ENCODE measurements around the gene PITX2.

DNA sequence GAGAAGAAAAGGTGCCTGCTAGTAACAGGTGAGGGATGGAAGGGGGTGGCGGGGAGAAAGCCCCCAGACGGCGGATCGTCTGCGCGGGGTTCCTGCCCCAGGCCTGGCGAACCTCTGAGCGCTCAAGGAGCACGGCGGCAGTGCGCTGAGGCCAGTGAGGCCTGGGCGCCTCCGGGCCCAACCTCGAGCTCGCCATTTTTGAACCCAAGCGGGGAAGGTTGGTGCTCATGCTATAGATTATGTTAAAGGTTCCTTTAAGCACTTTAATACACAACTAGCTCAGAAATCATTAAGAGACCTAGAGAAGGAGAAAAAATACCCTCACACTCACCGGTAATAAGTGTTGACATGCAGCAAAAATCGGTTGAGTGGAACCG lies 7.9 kb downstream of the PITX2 start:
- no peak for TF ChIP-seq SIN3A (IDR thresholded peaks at IDR 0.05; ENCODE audit: low read depth)
- TF ChIP-seq EZH2 (IDR thresholded peaks at IDR 0.05) = no peak
- TF ChIP-seq TCF7L2 (IDR thresholded peaks at IDR 0.05; ENCODE audit: borderline replicate concordance, extremely low read depth, insufficient read depth, insufficient read length) = no peak
- TF ChIP-seq, protein P1, sequence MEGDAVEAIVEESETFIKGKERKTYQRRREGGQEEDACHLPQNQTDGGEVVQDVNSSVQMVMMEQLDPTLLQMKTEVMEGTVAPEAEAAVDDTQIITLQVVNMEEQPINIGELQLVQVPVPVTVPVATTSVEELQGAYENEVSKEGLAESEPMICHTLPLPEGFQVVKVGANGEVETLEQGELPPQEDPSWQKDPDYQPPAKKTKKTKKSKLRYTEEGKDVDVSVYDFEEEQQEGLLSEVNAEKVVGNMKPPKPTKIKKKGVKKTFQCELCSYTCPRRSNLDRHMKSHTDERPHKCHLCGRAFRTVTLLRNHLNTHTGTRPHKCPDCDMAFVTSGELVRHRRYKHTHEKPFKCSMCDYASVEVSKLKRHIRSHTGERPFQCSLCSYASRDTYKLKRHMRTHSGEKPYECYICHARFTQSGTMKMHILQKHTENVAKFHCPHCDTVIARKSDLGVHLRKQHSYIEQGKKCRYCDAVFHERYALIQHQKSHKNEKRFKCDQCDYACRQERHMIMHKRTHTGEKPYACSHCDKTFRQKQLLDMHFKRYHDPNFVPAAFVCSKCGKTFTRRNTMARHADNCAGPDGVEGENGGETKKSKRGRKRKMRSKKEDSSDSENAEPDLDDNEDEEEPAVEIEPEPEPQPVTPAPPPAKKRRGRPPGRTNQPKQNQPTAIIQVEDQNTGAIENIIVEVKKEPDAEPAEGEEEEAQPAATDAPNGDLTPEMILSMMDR (IDR thresholded peaks at IDR 0.05 in 2 of 3, conservative IDR thresholded peaks at IDR 0.05 in 1 of 3; ENCODE audit: borderline replicate concordance in 1 of 3, insufficient read depth in 1 of 3, low read depth in 2 of 3, low read length in 2 of 3) = no peak
- TF ChIP-seq, protein P2, sequence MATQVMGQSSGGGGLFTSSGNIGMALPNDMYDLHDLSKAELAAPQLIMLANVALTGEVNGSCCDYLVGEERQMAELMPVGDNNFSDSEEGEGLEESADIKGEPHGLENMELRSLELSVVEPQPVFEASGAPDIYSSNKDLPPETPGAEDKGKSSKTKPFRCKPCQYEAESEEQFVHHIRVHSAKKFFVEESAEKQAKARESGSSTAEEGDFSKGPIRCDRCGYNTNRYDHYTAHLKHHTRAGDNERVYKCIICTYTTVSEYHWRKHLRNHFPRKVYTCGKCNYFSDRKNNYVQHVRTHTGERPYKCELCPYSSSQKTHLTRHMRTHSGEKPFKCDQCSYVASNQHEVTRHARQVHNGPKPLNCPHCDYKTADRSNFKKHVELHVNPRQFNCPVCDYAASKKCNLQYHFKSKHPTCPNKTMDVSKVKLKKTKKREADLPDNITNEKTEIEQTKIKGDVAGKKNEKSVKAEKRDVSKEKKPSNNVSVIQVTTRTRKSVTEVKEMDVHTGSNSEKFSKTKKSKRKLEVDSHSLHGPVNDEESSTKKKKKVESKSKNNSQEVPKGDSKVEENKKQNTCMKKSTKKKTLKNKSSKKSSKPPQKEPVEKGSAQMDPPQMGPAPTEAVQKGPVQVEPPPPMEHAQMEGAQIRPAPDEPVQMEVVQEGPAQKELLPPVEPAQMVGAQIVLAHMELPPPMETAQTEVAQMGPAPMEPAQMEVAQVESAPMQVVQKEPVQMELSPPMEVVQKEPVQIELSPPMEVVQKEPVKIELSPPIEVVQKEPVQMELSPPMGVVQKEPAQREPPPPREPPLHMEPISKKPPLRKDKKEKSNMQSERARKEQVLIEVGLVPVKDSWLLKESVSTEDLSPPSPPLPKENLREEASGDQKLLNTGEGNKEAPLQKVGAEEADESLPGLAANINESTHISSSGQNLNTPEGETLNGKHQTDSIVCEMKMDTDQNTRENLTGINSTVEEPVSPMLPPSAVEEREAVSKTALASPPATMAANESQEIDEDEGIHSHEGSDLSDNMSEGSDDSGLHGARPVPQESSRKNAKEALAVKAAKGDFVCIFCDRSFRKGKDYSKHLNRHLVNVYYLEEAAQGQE (IDR thresholded peaks at IDR 0.05; ENCODE audit: low read depth) = no peak
- no peak for TF ChIP-seq ZNF274 (IDR thresholded peaks at IDR 0.05; ENCODE audit: low read depth, low read length)
- TF ChIP-seq RAD21 (IDR thresholded peaks at IDR 0.05; ENCODE audit: low read depth) = no peak
- TF ChIP-seq EZH2phosphoT487 (IDR thresholded peaks at IDR 0.05; ENCODE audit: borderline replicate concordance) = no peak
- TF ChIP-seq, protein P3, sequence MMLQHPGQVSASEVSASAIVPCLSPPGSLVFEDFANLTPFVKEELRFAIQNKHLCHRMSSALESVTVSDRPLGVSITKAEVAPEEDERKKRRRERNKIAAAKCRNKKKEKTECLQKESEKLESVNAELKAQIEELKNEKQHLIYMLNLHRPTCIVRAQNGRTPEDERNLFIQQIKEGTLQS (IDR thresholded peaks at IDR 0.05) = no peak
- TF ChIP-seq CEBPB (IDR thresholded peaks at IDR 0.05; ENCODE audit: low read depth) = no peak
- no peak for TF ChIP-seq POLR2AphosphoS5 (IDR thresholded peaks at IDR 0.05; ENCODE audit: low read depth, low read length)
- no peak for TF ChIP-seq POLR2A (IDR thresholded peaks at IDR 0.05; ENCODE audit: borderline replicate concordance, extremely low read depth, insufficient read depth, insufficient read length)
- TF ChIP-seq, protein P4, sequence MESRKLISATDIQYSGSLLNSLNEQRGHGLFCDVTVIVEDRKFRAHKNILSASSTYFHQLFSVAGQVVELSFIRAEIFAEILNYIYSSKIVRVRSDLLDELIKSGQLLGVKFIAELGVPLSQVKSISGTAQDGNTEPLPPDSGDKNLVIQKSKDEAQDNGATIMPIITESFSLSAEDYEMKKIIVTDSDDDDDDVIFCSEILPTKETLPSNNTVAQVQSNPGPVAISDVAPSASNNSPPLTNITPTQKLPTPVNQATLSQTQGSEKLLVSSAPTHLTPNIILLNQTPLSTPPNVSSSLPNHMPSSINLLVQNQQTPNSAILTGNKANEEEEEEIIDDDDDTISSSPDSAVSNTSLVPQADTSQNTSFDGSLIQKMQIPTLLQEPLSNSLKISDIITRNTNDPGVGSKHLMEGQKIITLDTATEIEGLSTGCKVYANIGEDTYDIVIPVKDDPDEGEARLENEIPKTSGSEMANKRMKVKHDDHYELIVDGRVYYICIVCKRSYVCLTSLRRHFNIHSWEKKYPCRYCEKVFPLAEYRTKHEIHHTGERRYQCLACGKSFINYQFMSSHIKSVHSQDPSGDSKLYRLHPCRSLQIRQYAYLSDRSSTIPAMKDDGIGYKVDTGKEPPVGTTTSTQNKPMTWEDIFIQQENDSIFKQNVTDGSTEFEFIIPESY (IDR thresholded peaks at IDR 0.05; ENCODE audit: extremely low read depth, insufficient replicate concordance, low read length) = no peak
- TF ChIP-seq SP1 (IDR thresholded peaks at IDR 0.05; ENCODE audit: low read depth) = no peak

Measured in HCT116 (cell line).